ENCODE results near the gene NKIRAS2.
"Not testable (repeated sequence)": the region's sequence is repeated elsewhere in the genome, so short reads cannot be mapped to it uniquely, and the experiment has no call there.

NKIRAS2 gene

GRCh38 chr17:41998497-41998896 is 21.4 kb upstream of the NKIRAS2 start:
- no peak for DNase-seq (ENCODE audit: low read depth)

GRCh38 chr17:42000413-42001133 is 19.3 kb upstream of the NKIRAS2 start:
- no peak for DNase-seq (ENCODE audit: low read depth)

DNA sequence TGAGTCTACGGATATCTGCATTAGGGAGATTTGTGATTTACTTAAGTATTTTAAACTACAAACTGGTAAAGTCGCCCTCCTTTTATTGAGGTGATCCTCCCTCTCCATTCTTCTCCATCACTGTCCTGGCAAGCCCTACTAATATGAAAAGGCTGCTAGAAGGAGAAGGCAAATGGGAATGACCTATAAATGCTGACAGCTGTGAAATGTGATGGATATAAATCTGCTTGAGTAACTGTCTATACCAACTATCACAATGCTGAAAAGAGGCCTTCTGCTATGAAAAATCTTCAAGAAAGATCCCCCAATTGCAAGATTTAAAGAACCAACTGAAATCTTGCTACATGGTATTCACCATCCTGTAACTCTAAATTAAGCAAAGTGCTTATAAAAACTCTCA is 18.2 kb upstream of the NKIRAS2 start:
- DNase-seq (ENCODE audit: low read depth): no peak

- DNase-seq (ENCODE audit: low read depth): no peak
Observed at GRCh38 chr17:42002175-42002791, 17.6 kb upstream of the NKIRAS2 start.

GRCh38 chr17:42002792-42003301 is 17.0 kb upstream of the NKIRAS2 start:
- peak; percentile 68 for DNase-seq (ENCODE audit: low read depth)

DNA sequence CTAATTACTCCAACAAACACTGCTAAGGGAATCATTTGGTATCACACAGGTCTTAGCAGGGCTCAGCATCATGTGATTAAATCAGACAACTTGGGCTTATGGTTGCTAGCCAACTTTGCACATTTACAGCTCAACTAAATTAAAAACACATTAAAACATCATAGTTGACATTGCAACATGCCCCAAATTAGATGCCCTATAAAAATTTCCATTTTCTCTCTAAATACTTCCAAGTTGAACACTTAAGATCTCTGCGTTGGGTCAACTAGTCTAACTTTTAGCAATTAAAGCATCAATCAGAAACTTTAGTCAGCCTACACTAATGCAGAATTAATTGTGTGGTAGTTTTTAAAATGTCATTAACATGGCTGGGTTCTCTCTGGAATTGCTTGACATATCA is 14.7 kb upstream of the NKIRAS2 start:
- DNase-seq (ENCODE audit: low read depth): no peak

- DNase-seq (ENCODE audit: low read depth): no peak
Observed at GRCh38 chr17:42009170-42009569, 10.7 kb upstream of the NKIRAS2 start.

GRCh38 chr17:42010266-42010680 is 9.6 kb upstream of the NKIRAS2 start:
- peak; percentile 59 for DNase-seq (ENCODE audit: low read depth)

- DNase-seq (ENCODE audit: low read depth): peak; percentile 66
Observed at GRCh38 chr17:42010898-42011516, 8.9 kb upstream of the NKIRAS2 start.

GRCh38 chr17:42012363-42012762 is 7.5 kb upstream of the NKIRAS2 start:
- not testable (repeated sequence) for DNase-seq (ENCODE audit: low read depth)

- DNase-seq (ENCODE audit: low read depth): not testable (repeated sequence)
Observed at GRCh38 chr17:42013740-42014139, 6.2 kb upstream of the NKIRAS2 start.

GRCh38 chr17:42016411-42016831 is 3.5 kb upstream of the NKIRAS2 start:
- DNase-seq (ENCODE audit: low read depth): peak; percentile 32

- peak; percentile 94 for DNase-seq (ENCODE audit: low read depth)
Observed at GRCh38 chr17:42016941-42017865, 2.7 kb upstream of the NKIRAS2 start, which contains the start of gene DNAJC7. Gene DNAJC7 (minus strand): TSS chr17:42017439. CDS start chr17:42017416, 23 bp downstream.

GRCh38 chr17:42017866-42018200 is 2.1 kb upstream of the NKIRAS2 start:
- peak; percentile 77 for DNase-seq (ENCODE audit: low read depth)

DNA sequence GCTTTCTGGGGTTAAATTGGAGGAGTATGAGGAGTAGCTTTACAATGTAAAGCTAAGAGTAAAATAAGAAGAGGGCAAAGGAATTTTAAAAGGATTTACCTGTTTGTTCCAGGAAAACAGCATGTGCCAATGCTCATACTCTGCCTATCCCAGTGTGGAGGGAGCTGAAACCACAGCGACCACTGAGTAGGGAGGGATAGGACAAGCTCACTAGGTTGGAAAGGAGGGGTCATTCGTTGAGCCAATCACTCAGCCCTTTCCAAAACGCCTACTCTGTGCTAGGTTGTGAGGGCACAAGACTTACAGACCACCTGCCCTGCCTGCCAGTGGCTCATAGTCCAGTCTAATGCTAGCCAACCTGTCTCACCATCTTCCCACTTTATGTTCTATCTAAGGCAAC is 1.6 kb upstream of the NKIRAS2 start:
- DNase-seq (ENCODE audit: low read depth): peak; percentile 30

- no peak for DNase-seq (ENCODE audit: low read depth)
Observed at GRCh38 chr17:42018988-42019387, 902 bp upstream of the NKIRAS2 start.

- DNase-seq (ENCODE audit: low read depth): not testable (repeated sequence)
Observed at GRCh38 chr17:42020845-42021244, 955 bp downstream of the NKIRAS2 start.

DNA sequence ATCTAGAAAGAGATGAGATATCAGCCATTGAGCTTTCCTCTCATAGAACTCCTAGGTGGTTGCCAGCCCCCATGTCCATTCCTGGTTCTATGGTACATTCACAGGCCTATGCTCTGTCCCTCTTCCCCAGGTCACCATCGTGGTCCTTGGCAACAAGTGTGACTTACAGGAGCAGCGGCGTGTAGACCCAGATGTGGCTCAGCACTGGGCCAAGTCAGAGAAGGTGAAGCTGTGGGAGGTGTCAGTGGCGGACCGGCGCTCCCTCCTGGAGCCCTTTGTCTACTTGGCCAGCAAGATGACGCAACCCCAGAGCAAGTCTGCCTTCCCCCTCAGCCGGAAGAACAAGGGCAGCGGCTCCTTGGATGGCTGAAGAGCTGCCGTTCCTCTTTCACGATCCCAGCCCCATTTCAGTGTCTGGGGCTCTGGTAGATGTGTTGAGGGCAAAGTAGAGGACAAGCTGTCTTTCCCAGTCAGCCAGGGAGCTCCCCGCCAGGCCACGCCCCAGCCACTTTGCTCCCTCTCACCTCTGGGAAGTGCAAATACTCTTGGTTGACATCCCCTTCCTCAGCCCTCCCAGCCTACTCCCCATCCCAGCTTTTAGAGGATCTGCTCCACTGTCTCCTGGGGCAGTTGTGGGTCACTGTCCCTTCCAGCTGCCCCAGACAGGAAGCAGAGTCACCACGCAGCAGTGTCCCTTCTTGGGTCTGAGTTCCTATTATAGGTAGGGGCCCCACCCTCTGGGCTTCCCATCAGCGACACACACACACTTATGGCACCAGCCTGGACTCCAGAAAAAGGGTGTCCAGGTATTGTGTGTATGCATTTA is 3.8 kb downstream of the NKIRAS2 start:
- no peak for DNase-seq (ENCODE audit: low read depth)

- DNase-seq (ENCODE audit: low read depth): no peak
Observed at GRCh38 chr17:42025191-42025579, 5.3 kb downstream of the NKIRAS2 start.

DNA sequence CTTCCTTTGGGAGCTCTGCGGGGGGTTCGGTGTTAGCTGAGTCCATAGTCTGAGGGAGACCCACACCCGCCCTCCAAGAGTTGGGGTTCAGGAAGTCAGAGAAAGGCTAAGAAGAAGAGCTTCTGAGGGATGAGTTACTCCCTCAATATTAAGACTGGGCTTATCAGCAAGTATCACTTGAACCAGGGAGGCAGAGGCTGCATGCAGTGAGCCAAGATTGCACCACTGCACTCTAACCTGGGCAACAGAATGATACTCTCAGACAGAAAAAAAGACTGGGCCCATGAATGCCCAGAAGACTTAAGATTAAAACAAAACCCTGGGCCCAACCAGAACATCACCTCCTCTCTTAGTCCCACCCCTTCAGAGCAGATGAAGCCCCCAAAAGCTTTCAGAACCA is 6.0 kb downstream of the NKIRAS2 start:
- DNase-seq (ENCODE audit: low read depth): no peak

Data from ELR (cell line).